ENCODE data around the gene SPATS1.
A peak's percentile ranks its signal among the peaks of the same experiment; 100 is the strongest.
"Not testable (repeated sequence)": the region's sequence is repeated elsewhere in the genome, so short reads cannot be mapped to it uniquely, and the experiment has no call there.

SPATS1 gene

DNA sequence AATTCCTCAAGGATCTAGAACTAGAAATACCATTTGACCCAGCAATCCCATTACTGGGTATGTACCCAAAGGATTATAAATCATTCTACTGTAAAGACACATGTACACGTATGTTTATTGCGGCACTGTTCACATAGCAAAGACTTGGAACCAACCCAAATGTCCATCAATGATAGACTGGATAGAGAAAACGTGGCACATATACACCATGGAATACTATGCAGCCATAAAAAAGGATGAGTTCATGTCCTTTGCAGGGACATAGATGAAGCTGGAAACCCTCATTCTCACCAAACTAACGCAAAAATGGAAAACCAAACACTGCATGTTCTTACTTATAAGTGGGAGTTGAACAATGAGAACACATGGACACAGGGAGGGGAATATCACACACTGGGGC is 4.4 kb downstream of the SPATS1 start:
- DNase-seq: not testable (repeated sequence)

DNA sequence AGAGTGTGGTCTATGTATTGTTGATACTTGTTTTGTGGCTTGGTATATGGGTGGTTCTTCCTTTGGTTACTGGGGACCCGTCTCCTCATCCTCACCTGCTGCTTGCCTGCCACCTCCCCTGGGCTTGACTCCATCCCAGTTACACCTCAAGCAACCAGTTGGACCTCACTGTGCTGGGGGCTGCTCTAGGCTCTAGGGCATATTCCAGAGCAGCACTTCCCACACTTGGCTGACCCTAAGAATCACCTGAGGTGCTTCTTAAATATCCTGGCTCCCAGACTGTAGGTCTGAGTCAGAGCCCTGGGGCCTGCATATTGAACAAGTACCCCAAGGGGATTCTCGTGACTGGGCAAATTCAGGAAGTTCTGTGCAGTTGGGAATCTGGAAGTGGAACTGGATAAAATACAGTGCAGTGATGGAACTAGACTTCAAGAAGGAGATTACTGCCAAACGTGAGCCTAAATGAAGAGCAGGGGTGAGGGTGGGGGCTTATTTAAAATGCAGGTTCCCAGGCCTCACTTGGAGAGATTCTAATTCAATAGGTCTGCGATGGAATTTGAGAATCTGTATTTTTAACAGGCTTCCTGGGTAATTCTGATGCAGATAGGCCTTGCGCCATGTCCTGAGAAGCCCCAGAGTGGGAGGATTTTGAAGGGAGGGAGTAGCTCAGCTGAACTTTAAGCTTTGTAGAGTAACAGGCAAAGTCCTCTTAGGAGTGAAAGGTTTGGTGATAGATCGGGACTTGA is 7.6 kb downstream of the SPATS1 start:
- no peak for DNase-seq

DNA sequence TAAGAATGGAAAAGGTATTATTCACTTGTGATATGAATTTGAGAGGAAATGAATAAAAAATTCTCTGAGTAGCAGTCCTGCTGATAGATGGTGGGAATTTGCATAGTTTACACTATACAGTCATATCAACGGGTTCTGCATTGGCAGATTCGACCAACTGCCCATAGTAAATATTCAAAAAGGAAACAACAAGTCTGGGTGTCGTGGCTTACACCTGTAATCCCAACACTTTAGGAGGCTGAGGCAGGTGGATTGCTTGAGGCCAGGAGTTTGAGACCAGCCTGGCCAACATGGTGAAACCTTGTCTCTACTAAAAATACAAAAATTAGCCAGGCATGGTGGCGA is 8.2 kb downstream of the SPATS1 start:
- not testable (repeated sequence) for DNase-seq

DNA sequence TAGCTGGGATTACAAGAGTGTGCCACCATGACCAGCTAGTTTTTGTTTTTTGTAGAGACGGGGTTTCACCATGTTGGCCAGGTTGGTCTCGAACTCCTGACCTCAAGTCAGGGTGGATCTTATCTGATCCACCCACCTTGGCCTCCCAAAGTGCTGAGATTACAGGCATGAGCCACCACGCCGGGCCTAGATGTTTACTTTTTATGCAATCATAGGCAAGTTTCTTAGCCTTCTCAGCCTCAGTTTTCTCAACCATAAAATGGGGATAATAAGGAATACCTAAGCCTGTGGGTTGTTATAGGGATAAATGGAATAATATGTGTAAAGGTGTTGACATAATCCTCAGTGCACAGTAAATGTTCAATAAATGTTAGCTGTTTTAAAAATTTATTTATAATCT is 9.8 kb downstream of the SPATS1 start:
- no peak for DNase-seq

DNA sequence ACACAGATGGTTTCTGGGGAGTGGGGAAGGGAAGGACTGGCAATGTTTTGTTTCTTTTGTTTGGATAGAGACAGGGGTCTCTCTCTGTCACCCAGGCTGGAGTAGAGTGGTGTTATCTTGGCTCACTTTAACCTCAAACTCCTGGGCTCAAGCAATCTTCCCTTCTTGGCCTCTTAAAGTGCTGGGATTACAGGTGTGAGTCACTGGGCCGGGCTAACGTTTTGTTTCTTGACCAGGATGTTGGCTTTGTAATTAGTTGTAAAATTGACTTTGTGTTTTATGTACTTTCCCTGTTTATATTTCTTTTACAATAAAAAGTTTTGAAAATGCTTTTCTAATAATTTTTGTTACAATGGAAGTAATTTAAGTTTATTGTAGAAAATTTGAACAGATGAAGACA is 10.9 kb downstream of the SPATS1 start:
- DNase-seq: no peak

DNA sequence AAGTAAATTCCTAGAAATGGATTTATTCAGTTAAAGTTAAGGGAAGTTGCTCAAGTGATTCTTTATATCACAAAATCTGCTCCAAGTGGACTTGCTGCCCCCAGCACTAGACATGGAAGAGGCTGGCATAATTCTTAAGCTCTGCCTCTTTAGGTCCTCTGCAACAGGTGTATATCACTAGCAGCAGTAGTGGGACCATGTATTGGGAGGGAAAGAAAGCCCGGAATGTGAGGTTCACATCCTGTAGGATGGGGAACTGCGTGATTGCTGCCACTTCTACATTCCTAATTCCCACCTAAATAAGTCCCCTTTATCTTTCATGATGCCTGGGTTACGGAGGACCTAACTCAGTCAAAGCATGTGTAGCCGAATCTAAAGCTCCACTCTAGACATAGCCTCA is 13.2 kb downstream of the SPATS1 start:
- no peak for DNase-seq

DNA sequence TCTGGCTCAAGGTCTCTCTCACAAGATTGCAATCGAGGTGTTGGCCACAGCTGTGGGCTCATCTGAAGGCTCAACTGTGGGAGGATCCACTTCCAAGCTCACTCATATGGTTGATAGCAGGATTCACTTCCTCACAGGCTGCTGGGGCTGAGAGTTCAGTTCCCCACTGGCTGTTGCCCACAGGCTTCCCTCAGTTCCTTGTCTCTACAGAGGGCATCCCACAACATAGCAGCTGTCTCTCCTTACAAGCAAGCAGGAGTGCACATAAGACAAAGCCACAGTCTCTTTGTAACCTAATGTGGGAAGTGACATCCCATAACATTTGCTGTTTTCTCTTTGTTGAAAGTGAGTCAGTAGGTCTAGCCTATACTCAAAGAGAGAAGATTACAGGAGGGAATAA is 14.0 kb downstream of the SPATS1 start:
- DNase-seq: no peak

DNA sequence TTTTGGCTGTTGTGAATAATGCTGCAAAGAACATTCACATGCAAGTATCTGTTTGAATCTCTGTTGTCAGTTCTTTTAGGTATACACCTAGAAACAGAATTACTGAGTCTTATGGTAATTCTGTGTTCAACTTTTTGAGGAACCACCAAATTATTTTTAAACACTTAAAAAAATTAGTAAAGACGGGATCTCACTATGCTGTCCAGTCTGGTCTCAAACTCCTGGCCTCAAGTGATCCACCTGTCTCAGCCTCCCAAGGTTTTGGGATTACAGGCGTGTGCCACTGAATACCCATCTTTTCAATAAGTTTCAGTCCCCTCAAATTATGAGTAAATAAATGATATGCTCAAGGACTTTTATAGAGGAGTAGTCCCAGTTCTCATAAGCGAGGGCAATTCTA is 17.5 kb downstream of the SPATS1 start:
- no peak for DNase-seq

DNA sequence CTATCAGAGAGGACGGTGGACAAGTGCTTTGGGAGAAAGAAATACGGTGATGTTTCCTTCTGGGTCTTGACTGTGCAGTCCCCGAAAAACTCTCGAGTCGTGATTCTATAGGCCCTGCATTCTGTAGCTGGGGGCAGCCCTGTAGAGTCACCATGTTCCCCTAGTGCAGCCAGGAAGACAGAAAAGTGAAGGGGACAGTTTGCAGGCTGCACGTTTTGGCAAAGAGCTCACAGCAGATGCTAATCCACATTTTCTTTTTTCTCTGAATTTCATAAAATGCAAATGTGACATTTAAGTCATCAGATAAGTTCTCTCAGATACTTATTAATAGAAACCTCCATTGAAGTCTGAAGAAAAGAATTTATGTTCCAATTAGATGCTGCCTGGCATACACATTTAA is 19.5 kb downstream of the SPATS1 start:
- DNase-seq: no peak

DNA sequence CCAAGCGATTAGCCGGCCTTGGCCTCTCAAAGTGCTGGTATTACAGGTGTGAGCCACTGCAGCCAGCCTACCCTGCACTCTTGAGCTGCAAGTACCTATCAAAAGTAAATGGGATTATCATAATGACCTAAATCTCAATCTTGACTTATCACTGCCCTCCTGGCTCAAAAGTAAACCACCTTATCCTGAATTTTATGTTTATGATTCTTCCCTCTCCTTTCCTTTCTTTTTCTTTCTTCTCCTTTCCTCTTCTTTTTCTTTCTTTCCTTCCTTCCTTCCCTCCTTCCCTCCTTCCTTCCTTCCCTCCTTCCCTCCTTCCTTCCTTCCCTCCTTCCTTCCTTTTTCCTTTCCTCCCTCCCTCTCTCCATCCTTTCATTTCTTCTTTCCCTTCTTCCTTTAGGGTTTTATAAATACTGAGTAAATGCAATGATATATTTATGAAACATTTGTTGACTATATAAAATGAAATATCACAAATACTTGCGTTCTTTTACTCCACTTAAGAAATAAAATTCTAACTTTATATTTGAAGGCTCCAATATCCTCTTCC is 21.0 kb downstream of the SPATS1 start:
- no peak for DNase-seq

DNA sequence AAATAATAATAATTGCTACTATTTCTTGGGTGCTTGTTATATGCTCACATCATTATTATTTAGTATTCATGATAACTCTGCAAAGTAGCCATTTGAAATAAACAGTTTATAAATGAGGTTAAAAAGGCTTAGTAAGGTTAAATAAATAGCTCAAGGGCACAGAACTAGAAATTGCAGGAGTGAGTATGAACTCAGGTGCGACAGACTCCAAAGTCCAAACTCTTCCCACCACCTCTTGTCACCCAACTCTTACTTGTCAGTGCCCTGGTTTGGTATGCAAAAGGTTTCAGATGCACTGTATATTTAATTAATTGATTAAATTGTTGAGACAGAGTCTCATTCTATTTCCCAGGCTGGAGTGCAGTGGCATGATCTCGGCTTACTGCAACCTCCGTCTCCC is 24.3 kb downstream of the SPATS1 start:
- no peak for DNase-seq

DNA sequence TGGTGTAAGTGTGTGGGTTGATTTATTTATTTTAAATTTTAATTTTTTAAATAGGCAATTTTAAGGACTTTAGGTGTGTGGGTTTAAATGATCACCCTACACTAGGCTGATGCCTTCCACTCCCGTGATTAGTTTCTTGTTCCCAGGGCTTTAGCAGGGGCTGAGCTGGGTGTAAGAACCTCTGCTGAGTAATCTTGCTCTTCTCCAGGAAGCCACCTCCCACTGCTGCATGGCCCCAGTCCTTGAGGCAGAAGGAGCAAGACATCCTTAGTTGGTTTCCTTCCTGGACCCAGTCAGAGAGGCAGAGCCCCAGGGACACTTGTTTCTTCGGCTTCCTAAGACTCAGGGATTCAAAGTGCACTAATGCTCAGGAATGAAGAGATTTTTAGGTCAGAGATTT is 25.2 kb downstream of the SPATS1 start:
- no peak for DNase-seq

DNA sequence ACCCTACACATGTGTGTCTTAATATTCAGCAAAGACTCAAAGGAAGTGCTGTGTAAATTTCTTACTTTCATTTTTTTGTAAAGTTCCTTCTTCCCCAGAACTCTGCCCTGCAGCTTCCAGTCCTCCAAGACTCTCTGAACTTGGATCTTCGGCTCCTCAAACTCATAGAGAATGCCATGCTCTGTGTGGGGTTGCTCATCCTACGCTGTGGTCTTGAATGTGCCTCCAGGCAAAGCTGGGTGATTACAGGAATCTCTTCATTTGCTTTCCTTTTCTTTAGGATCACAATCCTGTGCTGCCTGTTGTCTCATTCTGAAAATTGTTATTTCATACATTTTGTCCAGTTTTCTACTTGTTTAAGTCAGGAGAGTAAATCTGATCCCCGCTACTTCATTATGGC is 30.6 kb downstream of the SPATS1 start:
- DNase-seq: no peak

DNA sequence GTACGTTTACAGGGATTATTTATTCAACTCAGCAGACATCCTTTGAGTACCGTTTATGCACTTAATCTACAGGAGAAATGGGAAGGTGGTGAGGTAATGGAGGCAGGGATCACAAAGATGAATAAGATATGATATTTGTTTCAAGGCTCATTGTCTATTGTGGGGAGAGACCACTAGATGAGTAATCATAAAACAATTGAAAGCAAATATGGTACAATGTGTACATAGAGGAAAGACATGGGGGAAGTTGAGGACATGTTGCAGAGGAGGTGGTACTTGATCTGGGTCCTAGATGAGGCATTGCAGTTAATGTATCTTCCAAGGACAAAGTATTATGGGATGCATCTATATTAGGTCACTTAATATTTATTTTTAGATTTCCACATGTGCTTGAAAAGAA is 31.3 kb downstream of the SPATS1 start:
- no peak for DNase-seq

DNA sequence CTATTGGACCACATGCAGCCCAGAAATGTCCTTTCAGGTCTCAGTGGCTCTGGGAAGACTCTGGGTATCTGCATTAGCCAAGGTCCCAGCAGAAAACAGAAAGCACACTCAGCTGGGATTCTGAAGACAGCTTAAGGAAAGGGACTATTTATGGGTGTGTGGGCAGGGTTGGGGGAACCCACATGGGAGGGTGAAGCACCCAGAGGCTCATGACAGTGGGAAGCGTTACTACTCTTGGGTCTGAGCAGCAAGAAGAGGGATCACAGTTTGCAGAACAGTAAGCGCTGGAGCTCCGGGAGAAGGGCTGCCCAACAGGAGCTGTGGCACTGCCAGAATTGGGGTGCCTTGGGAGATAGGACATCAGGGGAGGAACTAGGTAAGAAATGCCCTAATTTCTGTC is 32.6 kb downstream of the SPATS1 start:
- no peak for DNase-seq

DNA sequence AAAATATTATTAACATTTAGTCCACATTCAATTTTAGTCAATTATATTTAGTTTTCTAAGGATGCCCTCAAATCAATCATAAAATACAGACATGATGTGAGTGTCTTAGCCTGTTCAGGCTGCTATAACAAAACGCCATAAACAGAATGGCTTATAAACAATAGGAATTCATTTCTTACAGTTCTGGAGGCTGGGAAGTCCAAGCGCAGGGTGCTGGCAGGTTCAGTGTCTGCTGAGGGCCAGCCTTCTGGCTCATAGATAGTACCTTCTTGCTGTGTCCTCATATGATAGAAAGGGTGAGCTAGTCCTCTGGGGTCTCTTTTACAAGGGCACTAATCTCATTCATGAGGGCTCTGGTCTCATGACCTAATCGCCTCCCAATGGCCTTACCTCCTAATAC is 35.0 kb downstream of the SPATS1 start:
- no peak for DNase-seq

DNA sequence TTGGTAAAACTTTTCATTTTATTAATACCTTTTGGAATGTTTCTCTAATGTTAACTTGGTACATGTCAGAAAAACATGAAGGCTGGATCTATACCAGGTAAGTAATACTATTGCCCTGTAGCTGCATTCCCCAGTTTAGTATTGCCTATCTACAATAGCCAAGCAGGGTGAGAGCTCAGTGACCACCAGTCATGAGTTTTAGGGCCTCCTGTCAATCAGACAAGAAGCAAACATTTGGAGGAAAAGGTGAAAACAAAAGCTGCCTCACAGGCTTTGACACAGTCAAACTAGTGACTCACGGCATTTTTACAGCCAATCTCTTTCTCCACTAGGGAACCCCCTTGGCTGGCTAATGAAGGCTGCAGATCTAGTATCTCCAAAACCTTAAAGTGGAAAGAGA is 35.5 kb downstream of the SPATS1 start:
- no peak for DNase-seq

DNA sequence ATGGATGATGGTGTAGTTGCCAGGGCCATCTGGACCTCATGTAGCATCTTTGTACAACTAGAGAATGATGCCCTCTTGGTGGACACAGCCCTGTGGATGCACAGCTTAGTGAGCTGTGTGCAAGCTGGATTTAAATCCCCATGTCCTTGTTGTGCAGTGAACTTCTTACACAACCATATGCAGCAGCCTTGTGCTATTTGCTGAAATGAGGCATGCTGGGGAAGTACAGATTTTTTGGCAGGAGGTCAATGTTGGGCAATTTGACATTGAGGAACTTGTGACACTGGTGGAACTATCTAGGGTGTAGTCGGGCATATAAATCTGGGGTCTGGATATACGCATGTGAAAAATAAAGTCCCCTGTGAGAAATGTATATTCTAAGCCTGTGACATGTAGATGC is 39.3 kb downstream of the SPATS1 start:
- no peak for DNase-seq

DNA sequence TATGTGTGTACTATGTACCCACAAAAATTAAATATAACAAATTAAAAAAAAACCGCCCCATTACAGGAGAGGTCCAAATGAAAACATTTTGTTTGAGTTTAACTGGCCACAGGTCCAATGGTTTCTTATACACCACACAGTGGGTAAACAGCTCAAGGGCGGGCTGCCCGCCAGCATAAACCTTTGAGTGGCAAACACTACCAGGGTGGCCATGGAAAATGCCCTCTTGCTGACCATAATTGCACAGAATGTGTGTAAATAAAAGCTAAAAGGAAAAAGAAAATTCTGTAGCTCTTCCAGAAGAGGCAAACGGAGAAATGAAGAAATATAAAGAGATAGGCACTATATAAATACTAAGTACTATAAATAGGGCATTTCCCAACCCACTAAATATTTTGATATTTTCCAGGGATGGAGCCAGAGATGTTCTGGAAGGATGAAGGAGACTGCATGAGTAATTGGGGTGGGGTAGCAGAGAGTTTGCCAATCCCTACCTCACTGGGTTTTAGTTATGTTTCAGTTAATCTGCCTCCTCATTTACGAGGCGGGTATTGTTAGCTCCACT is 44.0 kb downstream of the SPATS1 start:
- no peak for DNase-seq

DNA sequence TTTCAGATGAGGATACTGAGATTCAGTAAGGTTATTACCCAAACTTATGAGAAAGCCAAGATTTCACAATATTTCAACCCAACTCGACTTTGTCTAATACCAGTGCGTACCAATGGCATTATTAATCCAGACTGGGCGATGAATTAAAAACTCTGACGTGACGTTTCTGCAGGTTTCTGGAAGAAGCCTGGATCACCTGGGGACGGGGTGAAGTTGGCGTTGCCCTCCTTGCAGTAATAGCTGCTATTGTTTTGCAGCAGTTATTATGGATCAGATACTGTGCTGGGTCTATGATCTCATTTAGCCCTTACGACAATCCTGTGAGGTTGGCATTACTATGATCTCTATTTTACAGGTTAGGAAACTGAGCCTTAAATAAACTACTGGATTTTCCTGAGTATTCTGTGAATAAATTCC is 44.5 kb downstream of the SPATS1 start:
- DNase-seq: no peak

DNA sequence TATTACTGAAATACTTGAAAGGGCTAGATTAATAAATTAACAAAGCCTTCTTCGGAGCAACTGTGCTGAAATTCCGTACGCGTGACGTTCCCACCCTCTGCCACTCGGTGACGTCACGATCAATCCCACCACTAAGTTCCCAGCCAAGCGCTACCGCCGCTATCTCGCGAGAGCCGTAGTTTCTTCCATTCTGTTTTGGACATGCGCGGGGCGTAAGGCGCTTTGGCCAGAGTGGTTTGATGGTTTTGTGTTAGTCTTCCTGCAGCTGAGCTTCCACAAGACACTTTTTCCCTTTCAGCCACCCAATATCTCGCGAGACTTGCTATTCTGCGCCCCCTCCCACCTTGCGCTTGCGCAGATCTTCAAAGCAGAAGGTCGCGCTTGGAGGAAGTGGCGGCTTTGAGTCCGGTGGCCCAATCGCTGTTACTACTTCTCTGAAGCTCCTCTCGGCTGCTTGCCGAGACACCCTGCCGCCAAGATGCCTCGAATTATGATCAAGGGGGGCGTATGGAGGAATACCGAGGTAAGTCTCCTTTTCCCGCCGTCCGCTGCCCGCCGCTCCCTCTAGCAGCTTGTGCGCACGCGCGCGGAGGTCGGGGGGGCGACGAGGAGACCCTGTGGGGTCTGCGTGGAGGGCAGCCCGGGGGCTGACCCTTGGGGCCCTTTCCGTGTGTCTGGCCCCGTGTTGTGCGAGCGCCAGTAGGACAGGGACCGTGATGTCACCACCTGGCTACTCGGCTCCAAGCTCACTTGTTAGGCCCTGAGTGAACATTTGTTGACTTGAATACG is 45.1 kb downstream of the SPATS1 start, which contains the start of gene CDC5L:
Gene CDC5L, plus strand, starts transcription at position 361 of the 789 bp plus-strand sequence. Its CDS starts 118 bp downstream, at position 479.
- DNase-seq: peak; percentile 95

DNA sequence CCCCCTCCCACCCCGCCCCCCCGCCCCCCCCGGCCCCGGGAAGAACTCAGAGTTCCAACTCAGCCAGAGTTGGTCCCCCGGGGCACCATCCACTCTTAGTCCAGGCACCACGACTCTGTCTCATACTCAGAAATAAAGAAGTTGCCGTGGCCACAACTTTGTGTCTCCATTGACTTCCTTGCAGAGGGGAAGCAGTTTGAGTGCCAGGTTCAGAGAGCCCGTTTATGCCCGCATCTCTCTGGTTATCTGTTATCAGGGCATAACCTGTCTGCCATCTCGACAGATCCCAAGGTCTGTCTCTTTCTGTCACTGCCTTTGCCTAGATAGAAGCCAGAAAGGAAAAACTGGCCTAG is 45.7 kb downstream of the SPATS1 start:
- DNase-seq: no peak

DNA sequence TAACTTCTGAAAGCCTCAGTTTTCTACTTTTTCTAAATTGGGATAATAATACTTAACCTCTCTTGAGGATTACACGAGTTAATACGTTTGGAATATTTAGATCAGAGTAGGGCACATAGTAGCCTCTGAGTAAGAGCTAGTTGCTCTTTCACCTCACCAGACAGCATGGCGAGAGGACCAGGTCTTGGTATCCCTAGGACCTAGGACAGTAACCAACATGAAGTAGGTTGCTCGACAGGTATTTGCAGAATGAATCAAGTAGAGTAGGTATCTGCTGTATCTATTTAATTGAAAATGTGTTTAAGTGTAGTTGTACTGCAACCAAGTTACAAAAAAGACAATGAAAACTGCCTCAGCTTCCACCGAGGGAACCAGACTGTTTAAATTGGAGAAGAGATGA is 46.4 kb downstream of the SPATS1 start:
- DNase-seq: no peak

DNA sequence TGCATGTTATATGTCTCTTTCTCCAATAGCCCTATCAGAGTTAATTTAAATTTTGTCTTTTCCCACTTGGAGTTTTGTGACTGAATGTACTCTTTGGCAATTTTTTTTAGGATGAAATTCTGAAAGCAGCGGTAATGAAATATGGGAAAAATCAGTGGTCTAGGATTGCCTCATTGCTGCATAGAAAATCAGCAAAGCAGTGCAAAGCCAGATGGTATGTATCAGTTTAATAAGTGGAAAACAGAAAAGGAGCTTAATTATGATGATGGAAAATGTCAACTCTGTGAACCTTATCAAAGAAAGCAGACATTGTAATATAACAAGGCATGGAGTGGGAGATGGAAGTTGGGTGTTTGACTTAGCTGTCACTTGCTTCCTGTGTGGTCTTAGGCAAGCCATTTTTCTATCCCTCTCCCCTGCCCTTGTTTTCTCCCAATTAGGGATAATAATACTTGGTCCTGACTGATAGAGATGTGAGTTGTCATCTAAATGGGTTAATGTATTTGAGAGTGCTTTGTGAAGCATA is 47.8 kb downstream of the SPATS1 start:
- no peak for DNase-seq

Measured in T1000 (cell line).